GM04503 (cell line): ENCODE results near the gene ANKRD63.

Experiments used
- DNase-seq: peaks from one replicate; pipeline ENCODE4 v3.0.0-alpha.2; 2012; ENCODE audit warnings: low read depth

Gene ANKRD63

GRCh38 chr15:40295877-40296560, 13.2 kb upstream of the ANKRD63 start:
- no peak for DNase-seq

- DNase-seq, result no peak
These were observed 12.4 kb upstream of the ANKRD63 start for GRCh38 chr15:40295297-40295696.

GRCh38 chr15:40293905-40294895, 11.3 kb upstream of the ANKRD63 start:
- no peak for DNase-seq

GRCh38 chr15:40293006-40293405, 10.1 kb upstream of the ANKRD63 start:
- no peak for DNase-seq

GRCh38 chr15:40292246-40292645, 9.4 kb upstream of the ANKRD63 start:
- DNase-seq, result no peak

GRCh38 chr15:40290918-40291574, 8.2 kb upstream of the ANKRD63 start:
- DNase-seq, result no peak

- DNase-seq, result no peak
These were observed 7.7 kb upstream of the ANKRD63 start for GRCh38 chr15:40290545-40290917.

- DNase-seq, result no peak
These were observed 6.4 kb upstream of the ANKRD63 start for GRCh38 chr15:40289140-40289775.

- no peak for DNase-seq
These were observed 5.1 kb upstream of the ANKRD63 start for GRCh38 chr15:40287968-40288367.

GRCh38 chr15:40287505-40287904, 4.6 kb upstream of the ANKRD63 start:
- DNase-seq, result no peak

- no peak for DNase-seq
These were observed 3.9 kb upstream of the ANKRD63 start for GRCh38 chr15:40286794-40287193.

- DNase-seq, result no peak
These were observed 3.2 kb upstream of the ANKRD63 start for GRCh38 chr15:40286061-40286532.

GRCh38 chr15:40285554-40286011, 2.7 kb upstream of the ANKRD63 start:
- DNase-seq, result no peak

GRCh38 chr15:40285151-40285550, 2.3 kb upstream of the ANKRD63 start:
- no peak for DNase-seq

- no peak for DNase-seq
These were observed 894 bp upstream of the ANKRD63 start for GRCh38 chr15:40283615-40284300.

GRCh38 chr15:40282147-40282868, 556 bp downstream of the ANKRD63 start:
- DNase-seq, result no peak

- no peak for DNase-seq
These were observed 1.1 kb downstream of the ANKRD63 start for GRCh38 chr15:40281801-40282146.

GRCh38 chr15:40281057-40281800, 1.6 kb downstream of the ANKRD63 start:
- no peak for DNase-seq

- no peak for DNase-seq
These were observed 2.4 kb downstream of the ANKRD63 start for GRCh38 chr15:40280260-40281056.
